Measurements from ENCODE around the gene PCDHGB5. TPM values are rescaled to one million over a fixed set of nuclear protein-coding genes. Genes with fewer than 3 reads are reported as not detected.

Gene PCDHGB5
- total RNA-seq, 6 experiments from 2014 or later: 3.0 to 6.8 (median 4.0) TPM

GRCh38 chr5:141360685-141361084 lies 37.1 kb upstream of the PCDHGB5 start:
- H3K9me3 ChIP-seq: peaks cover 0 to 3% (median under 1%) of the 10 kb centered on the region in 4 donors
- ATAC-seq (no peak), DNase-seq (no peak)
- TF ChIP-seq, protein P1, sequence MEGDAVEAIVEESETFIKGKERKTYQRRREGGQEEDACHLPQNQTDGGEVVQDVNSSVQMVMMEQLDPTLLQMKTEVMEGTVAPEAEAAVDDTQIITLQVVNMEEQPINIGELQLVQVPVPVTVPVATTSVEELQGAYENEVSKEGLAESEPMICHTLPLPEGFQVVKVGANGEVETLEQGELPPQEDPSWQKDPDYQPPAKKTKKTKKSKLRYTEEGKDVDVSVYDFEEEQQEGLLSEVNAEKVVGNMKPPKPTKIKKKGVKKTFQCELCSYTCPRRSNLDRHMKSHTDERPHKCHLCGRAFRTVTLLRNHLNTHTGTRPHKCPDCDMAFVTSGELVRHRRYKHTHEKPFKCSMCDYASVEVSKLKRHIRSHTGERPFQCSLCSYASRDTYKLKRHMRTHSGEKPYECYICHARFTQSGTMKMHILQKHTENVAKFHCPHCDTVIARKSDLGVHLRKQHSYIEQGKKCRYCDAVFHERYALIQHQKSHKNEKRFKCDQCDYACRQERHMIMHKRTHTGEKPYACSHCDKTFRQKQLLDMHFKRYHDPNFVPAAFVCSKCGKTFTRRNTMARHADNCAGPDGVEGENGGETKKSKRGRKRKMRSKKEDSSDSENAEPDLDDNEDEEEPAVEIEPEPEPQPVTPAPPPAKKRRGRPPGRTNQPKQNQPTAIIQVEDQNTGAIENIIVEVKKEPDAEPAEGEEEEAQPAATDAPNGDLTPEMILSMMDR (IDR thresholded peaks at IDR 0.05): no peak
- no peak for TF ChIP-seq POLR2A (IDR thresholded peaks at IDR 0.05)
- intact Hi-C loops (cut with DNase I): no loop called here
- H3K27ac ChIP-seq: no peak overlapping the region
- no peak overlapping the region for H3K4me3 ChIP-seq
- H3K4me1 ChIP-seq: no peaks in the 10 kb centered on the region
- H3K27me3 ChIP-seq: peaks cover 0 to 3% of the 10 kb centered on the region in 2 donors
- H3K36me3 ChIP-seq: no peaks in the 10 kb centered on the region
- 33% methylated on average over 14 of the region's 15 CpGs for WGBS (ENCODE audit: insufficient coverage, low coverage, low lambda C conversion rate, missing lambda C conversion rate)

- intact Hi-C loops (cut with DNase I): no loop called here
- Histone ChIP-seq H3K4me1 (no peaks in the 10 kb centered on the region), H3K9me3 (peaks cover 0 to 13% (median 1%) of the 10 kb centered on the region in 4 donors), H3K27me3 (peaks cover 0 to 3% of the 10 kb centered on the region in 2 donors), H3K27ac (no peak overlapping the region), H3K36me3 (no peaks in the 10 kb centered on the region), H3K4me3 (no peak overlapping the region)
- no peak for TF ChIP-seq POLR2A (IDR thresholded peaks at IDR 0.05)
- TF ChIP-seq, protein P1 (IDR thresholded peaks at IDR 0.05): no peak
- ATAC-seq: no peak
- no peak for DNase-seq
These were observed 35.0 kb upstream of the PCDHGB5 start for GRCh38 chr5:141362719-141363118.

- Histone ChIP-seq H3K27me3 (peaks cover 0 to 3% of the 10 kb centered on the region in 2 donors), H3K9me3 (peaks cover 0 to 13% (median 1%) of the 10 kb centered on the region in 4 donors), H3K27ac (no peak within 1 kb of the TSS), H3K4me1 (no peaks in the 10 kb centered on the region), H3K4me3 (no peak within 1 kb of the TSS), H3K36me3 (no peaks in the 10 kb centered on the region)
- TF ChIP-seq POLR2A (IDR thresholded peaks at IDR 0.05): no peak
- TF ChIP-seq, protein P1 (IDR thresholded peaks at IDR 0.05): no peak
- intact Hi-C loops (cut with DNase I): no loop called here
- no peak for DNase-seq
- ATAC-seq: no peak
- 16% methylated on average over 20 of the region's 34 CpGs for WGBS (ENCODE audit: insufficient coverage, low coverage, low lambda C conversion rate, missing lambda C conversion rate)
These were observed 33.6 kb upstream of the PCDHGB5 start, which contains the start of gene PCDHGA5 for GRCh38 chr5:141363952-141364660. Gene PCDHGA5, plus strand, starts transcription at chr5:141364162. Its CDS starts 169 bp downstream, at chr5:141364331.

- Histone ChIP-seq H3K36me3 (no peaks in the 10 kb centered on the region), H3K27ac (no peak overlapping the region), H3K4me1 (no peaks in the 10 kb centered on the region), H3K27me3 (no peaks in the 10 kb centered on the region), H3K4me3 (no peak overlapping the region), H3K9me3 (peaks cover 0 to 13% (median 1%) of the 10 kb centered on the region in 4 donors)
- 20% methylated on average over 17 of the region's 46 CpGs for WGBS (ENCODE audit: insufficient coverage, low coverage, low lambda C conversion rate, missing lambda C conversion rate)
- intact Hi-C loops (cut with DNase I): no loop called here
- TF ChIP-seq, protein P1 (IDR thresholded peaks at IDR 0.05): no peak
- TF ChIP-seq POLR2A (IDR thresholded peaks at IDR 0.05): no peak
- DNase-seq: no peak
- ATAC-seq: no peak
These were observed 31.5 kb upstream of the PCDHGB5 start for GRCh38 chr5:141366016-141366896.
